Ascending aorta (tissue), 2 donors: ENCODE measurements around the gene EVA1A. TPM values are rescaled to one million over a fixed set of nuclear protein-coding genes. Genes with fewer than 3 reads are reported as not detected.
"Not testable (repeated sequence)": the region's sequence is repeated elsewhere in the genome, so short reads cannot be mapped to it uniquely, and the experiment has no call there.

Experiments
- DNase-seq, 2 donors: peaks; one replicate each; pipeline ENCODE4 v3.0.0-alpha.2; 2019; ENCODE audit warnings: low spot score in 2 of 2
- H3K27ac ChIP-seq, 2 donors: fragments of 200-600 bp; sonication (generic); one replicate each; pipeline ENCODE4 v1.5.1; 2016 to 2017; ENCODE audit warnings: mild to moderate bottlenecking in 1 of 2
- H3K27me3 ChIP-seq: fragments of 200-600 bp; sonication (generic); one replicate; pipeline ENCODE4 v1.5.1; 2017
- H3K36me3 ChIP-seq, 2 donors: fragments of 200-600 bp; sonication (generic); one replicate each; pipeline ENCODE4 v1.5.1; 2016
- H3K4me1 ChIP-seq, 2 donors: fragments of 200-600 bp; sonication (generic); one replicate each; pipeline ENCODE4 v1.5.1; 2016 to 2017; ENCODE audit warnings: mild to moderate bottlenecking in 1 of 2
- H3K4me3 ChIP-seq, 2 donors: fragments of 200-600 bp; sonication (generic); one replicate each; pipeline ENCODE4 v1.5.1; 2016 to 2017; ENCODE audit warnings: mild to moderate bottlenecking in 1 of 2
- H3K9me3 ChIP-seq, 2 donors: fragments of 200-600 bp; sonication (generic); one replicate each; pipeline ENCODE4 v1.5.1; 2016
- CTCF ChIP-seq, 3 experiments: fragments of 200-600 bp in 2 of 3; fragments of 450-650 bp in 1 of 3; sonication (generic) in 2 of 3; IDR thresholded peaks; one replicate each; pipeline ENCODE4 v1.5.1; 2016 to 2019; ENCODE audit warnings: antibody characterized with exemption in 3 of 3, mild to moderate bottlenecking in 1 of 3, moderate library complexity in 1 of 3
- intact Hi-C: fragments of 100-400 bp; cut with DNase I; formaldehyde crosslinking; loops from one replicate; pipeline ENCODE4 v1.15.1; 2023
- total RNA-seq: library from RNA; depleted of rRNA; stranded (reverse); fragments of >200 nt; gene quantifications from one replicate; pipeline ENCODE4 v1.1.0, GENCODE V29; 2016

The EVA1A gene
- total RNA-seq, 1 donor from 2014 or later: not detected

GRCh38 chr2:75494137-75494769, 66.5 kb downstream of the EVA1A start:
- DNase-seq: no peak
- no peak for TF ChIP-seq CTCF (IDR thresholded peaks at IDR 0.05)
- Histone ChIP-seq H3K4me1 (no peaks in the 10 kb centered on the region), H3K36me3 (no peaks in the 10 kb centered on the region), H3K9me3 (no peaks in the 10 kb centered on the region), H3K4me3 (no peak overlapping the region), H3K27me3 (no peaks in the 10 kb centered on the region), H3K27ac (no peak overlapping the region)
- intact Hi-C loops: no loop called here

- H3K4me3 ChIP-seq: no peak overlapping the region
- intact Hi-C loops: no loop called here
- H3K9me3 ChIP-seq: no peaks in the 10 kb centered on the region
- H3K36me3 ChIP-seq: no peaks in the 10 kb centered on the region
- no peak for TF ChIP-seq CTCF (IDR thresholded peaks at IDR 0.05)
- no peak for DNase-seq
- H3K27me3 ChIP-seq: no peaks in the 10 kb centered on the region
- no peak overlapping the region for H3K27ac ChIP-seq
- no peaks in the 10 kb centered on the region for H3K4me1 ChIP-seq
These were observed 67.5 kb downstream of the EVA1A start for GRCh38 chr2:75493230-75493629.

- intact Hi-C loops: no loop called here
- H3K27me3 ChIP-seq: no peaks in the 10 kb centered on the region
- no peak overlapping the region for H3K4me3 ChIP-seq
- TF ChIP-seq CTCF (IDR thresholded peaks at IDR 0.05): no peak
- no peak overlapping the region for H3K27ac ChIP-seq
- H3K9me3 ChIP-seq: no peaks in the 10 kb centered on the region
- DNase-seq: no peak
- no peaks in the 10 kb centered on the region for H3K4me1 ChIP-seq
- no peaks in the 10 kb centered on the region for H3K36me3 ChIP-seq
These were observed 69.5 kb downstream of the EVA1A start for GRCh38 chr2:75491129-75491753.

- Histone ChIP-seq H3K27ac (no peak overlapping the region), H3K4me3 (no peak overlapping the region), H3K27me3 (no peaks in the 10 kb centered on the region), H3K9me3 (no peaks in the 10 kb centered on the region), H3K4me1 (no peaks in the 10 kb centered on the region), H3K36me3 (no peaks in the 10 kb centered on the region)
- no peak for TF ChIP-seq CTCF (IDR thresholded peaks at IDR 0.05)
- intact Hi-C loops: no loop called here
- DNase-seq: no peak
These were observed 71.0 kb downstream of the EVA1A start for GRCh38 chr2:75489721-75490120.

GRCh38 chr2:75488157-75488556, 72.6 kb downstream of the EVA1A start:
- DNase-seq: no peak
- no peaks in the 10 kb centered on the region for H3K36me3 ChIP-seq
- no peak for TF ChIP-seq CTCF (IDR thresholded peaks at IDR 0.05)
- H3K4me3 ChIP-seq: no peak overlapping the region
- H3K27me3 ChIP-seq: no peaks in the 10 kb centered on the region
- H3K27ac ChIP-seq: no peak overlapping the region
- intact Hi-C loops: no loop called here
- H3K9me3 ChIP-seq: no peaks in the 10 kb centered on the region
- no peaks in the 10 kb centered on the region for H3K4me1 ChIP-seq

- H3K4me3 ChIP-seq, H3K27ac ChIP-seq, H3K36me3 ChIP-seq, DNase-seq, H3K4me1 ChIP-seq, intact Hi-C loops, H3K27me3 ChIP-seq, H3K9me3 ChIP-seq: not testable (repeated sequence)
These were observed 74.0 kb downstream of the EVA1A start for GRCh38 chr2:75486735-75487134.
